GM18499 (cell line): Measurements from ENCODE around the gene CTNND2.
"Not testable (repeated sequence)": the region's sequence is repeated elsewhere in the genome, so short reads cannot be mapped to it uniquely, and the experiment has no call there.

ENCODE experiments used
- ATAC-seq: cut with Tn5 transposase; IDR thresholded peaks from one replicate; pipeline ENCODE4 v1.9.1; 2021; ENCODE audit warnings: moderate number of reproducible peaks; ENCODE audit not compliant: insufficient read depth, unreplicated experiment

The CTNND2 gene

DNA sequence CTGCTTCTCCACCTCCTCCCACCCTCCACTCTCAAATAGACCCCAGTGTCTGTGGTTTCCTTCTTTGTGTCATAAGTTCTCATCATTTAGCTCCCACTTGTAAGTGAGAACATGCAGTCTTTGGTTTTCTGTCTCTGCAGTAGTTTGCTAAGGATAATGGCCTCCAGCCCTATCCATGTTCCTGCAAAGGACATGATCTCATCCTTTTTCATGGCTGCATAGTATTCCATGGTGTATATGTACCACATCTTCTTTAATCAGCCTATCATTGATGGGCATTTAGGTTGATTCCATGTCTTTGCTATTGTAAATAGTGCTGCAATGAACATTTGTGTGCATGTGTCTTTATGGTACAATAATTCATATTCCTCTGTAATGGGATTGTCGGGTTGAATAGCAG, 489.5 kb downstream of the CTNND2 start:
- not testable (repeated sequence) for ATAC-seq

DNA sequence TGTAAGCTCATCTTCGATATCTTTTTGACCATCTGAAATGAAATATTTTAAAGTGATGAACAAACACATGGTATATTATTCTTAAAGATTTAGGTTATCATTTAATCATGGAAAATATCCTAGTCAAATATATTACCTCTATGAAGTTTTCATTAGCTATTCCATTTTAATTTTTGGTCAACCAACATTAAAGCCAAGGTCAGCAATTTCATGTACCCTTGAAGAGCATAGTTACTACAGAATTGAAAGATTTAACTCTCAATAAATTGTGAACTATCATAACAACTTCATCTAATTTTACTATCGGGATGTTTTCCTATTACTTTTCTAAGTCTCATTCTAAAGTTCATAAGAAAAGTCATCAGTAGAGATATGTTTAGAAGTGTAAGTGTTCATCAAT, 492.6 kb downstream of the CTNND2 start:
- no peak for ATAC-seq

DNA sequence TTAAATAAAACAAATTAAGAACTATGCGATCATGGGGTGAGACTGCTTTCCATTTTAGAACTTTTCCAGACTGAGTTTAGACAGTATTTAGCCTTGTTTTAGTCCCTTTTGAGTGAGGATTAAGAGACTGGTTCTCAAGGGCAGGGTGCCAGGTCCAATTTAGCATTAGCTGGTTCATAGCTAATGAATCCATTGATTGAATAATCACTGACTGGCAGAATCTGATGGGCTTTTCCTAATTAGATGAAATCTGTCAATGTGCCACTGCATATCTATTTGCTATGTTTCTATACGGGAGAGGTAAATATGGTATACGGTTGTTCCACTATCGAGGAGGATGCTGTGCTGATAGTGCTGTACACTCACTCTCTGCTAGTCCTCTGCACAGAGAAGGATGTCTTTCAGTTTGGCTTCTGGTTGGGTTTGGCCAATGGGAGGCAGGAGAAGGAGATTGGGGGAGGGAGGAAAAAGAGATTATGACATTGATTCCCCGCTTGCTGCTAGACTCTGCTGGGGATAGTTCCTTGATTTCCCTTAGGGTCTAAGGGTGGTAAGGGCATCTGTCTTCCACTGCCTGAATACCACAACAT, 496.6 kb downstream of the CTNND2 start:
- no peak for ATAC-seq

DNA sequence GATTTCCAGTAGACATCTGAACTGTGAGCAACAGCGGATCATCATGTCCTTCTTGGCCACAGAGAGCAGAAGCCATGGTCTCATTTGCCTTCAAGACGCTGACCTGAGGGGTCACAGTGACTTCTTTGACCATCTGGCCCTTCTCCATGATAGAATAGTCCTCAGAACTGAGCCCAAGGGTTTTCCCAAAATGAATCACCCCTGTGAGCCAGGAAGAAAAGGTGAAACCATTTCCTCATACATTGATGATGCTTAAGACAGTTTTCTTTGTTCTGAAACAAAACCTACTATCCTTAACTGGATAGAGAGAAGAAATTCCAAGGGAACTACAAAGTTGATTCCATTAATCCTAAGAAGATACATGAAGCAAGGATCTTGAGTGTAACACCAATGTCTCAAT, 503.9 kb downstream of the CTNND2 start:
- no peak for ATAC-seq

DNA sequence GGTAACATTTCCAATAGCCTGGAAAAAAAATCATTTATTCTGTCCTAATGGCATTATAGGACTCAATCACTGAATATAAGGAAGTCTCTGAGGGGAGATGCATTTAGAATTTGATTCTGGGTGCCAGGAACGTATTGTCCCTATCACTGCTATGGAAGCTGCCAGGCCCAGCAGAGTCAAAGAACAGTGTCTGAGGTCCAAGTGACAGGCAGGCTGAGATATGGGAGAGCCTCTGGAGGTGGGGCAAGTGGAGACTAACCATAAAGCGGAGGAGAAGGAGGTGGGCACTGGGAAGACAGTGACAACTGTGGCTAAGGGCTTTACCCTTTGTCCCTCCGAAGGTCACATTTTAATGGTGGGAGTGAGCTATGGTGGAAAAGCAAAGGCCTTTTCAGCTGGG, 505.5 kb downstream of the CTNND2 start:
- no peak for ATAC-seq

DNA sequence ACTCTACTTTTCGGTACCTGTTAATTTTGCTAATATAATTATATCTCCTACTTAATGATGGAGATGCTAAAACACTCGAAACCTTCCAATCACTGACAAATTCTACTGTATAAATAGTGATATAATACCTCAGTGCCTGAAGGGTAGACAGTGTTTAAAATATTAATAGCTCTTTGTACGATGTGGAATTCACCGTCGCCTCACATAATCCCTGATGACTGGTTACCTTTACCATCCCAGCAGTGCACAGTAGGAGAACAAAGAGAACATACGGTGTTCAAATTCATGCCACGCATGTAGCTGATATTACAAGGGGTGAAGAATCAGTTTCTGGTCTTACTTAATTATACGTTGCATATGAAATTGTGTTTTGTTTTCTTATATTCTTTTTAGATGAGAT, 506.7 kb downstream of the CTNND2 start:
- ATAC-seq: no peak

DNA sequence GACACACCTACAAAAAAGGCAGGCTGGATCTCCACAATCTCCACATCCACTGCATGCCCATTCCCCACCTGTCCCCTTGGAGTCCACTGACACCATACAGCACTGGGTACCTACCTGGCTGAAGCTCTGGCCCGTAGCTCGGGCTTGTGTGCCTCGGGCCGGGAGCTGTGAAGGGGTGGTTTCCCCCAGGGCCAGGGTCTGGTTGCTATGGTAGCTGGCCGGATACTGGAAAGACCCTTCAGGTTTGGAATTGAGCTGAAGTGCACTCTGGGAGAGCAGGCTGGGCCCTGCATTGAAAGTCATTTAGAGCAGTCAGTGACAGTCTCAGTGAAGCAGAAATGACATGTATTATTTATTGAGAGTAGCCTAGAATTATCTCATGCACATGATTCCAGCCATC, 507.3 kb downstream of the CTNND2 start:
- ATAC-seq: no peak

DNA sequence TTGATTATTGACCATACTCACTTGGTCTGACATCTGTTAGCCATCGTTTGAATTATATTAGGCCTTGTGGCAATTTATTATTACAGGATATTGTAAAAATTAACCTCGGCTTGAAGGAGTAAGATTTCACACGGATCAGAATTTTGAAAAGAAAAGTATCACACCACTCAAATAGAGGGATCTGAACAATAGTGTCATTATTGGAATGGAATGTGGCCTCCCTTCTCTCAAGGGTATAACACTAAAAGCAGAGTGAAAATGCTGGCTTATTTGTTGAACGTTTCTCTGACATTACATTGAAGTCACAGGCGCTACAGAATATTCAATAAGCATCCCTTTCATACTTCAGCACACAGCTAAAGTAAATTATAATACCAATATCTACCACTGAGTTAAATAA, 509.3 kb downstream of the CTNND2 start:
- no peak for ATAC-seq

DNA sequence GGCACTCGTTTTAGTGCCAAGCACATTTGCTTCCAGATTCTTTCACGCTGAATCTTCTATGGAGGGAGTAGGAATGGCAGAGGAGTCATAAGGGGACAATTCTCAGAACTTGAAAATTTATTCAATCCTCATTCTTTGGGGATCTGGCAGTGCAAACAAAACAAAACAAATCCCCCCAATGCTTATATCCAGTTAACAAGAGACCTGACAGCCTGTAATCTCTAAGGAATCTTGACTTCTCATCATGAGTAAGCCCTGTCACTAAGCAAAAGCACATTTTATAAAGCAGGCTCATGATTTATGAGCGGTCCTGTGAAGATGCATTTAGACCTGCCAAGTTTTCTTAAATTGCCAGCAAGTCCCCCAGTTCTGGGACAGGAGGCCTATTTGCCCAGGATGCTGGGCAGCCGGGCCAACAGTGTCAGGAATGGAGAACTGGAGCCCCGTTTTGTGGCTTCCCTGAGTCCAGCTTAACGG, 513.9 kb downstream of the CTNND2 start:
- ATAC-seq: no peak

DNA sequence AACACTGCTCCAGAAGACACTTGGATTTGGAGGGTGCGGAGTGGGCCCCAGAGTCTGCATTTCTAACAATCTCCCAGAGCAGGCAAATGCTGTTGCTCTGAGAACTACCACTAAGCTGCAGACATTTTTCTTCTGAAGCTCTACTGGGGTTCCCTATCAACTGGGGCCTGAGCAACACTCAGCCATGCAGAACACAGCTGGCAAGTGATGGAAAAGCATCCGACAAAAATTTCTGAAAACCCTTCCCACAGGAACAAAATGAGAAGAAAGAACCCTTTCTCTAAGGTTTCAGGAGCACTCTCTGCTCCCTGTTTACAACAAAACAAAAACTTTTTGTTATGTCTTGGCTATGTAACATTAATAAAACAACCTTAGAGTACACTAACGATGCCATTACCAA, 516.9 kb downstream of the CTNND2 start:
- ATAC-seq: no peak

DNA sequence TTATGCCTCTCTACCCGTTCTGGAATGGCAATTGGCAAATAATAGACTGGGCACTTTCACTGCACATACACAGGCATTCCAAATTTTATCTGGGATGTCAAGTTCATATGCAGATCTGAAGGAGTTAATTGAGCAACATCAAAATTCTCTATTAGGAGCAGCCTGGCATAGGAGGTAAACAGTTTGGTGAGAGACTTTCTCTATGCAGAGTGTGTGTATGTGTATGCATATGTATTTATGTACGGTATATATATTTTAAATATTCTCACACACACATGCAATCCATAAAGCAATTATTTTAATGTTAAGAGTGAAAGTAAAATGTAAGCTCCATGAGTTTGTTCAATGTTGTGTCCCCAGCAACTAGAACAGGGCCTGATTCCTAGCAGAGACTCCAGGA, 517.8 kb downstream of the CTNND2 start:
- no peak for ATAC-seq

DNA sequence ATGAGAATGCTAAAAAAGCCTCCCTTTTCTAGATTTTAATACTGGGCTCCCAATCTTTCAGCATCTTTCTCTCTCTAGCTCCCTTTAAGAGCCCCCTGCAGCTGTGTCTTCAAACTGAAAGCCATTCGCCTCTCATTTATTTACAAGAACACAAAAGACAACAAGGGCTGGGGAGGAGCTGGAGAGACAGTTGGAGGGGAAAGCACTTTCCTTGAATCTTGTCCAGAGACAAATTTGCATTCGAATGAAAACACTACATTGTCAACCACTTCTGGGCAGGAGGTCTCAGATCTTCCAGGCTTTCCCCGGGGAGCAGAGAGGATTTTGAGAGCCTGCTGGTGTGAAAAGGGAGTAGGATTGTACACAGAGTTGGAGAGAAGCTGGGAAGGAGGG, 518.3 kb downstream of the CTNND2 start:
- no peak for ATAC-seq

DNA sequence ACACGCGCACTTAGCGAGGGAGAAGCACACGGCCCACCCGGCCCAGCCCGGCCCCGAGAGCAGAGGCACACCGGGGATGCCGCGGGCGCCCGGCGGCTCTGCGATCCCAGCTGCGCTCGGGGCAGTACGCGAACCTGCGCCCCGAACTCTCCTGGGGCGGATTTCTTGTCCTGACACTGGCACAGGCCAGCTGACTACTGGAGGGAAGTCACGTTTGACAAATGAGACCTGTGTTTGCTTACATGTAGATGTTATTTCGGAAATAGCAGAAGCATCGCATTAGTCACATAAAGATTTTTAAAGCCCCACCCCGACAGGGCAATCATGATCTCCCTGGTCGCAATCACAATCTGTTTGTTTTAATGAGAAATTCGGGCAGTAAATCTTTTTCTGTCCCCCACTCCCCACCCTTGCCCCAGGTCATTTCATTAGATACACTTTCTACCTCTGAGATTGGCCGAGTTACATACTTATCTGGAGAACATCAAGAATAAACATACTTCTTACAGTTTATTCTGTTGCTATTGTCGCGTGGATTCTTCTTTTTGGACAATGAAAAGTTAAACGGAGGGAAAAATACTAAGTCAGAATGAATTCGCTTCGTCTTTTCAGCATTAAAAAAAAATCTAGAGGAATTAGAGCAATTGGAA, 518.9 kb downstream of the CTNND2 start:
- no peak for ATAC-seq

DNA sequence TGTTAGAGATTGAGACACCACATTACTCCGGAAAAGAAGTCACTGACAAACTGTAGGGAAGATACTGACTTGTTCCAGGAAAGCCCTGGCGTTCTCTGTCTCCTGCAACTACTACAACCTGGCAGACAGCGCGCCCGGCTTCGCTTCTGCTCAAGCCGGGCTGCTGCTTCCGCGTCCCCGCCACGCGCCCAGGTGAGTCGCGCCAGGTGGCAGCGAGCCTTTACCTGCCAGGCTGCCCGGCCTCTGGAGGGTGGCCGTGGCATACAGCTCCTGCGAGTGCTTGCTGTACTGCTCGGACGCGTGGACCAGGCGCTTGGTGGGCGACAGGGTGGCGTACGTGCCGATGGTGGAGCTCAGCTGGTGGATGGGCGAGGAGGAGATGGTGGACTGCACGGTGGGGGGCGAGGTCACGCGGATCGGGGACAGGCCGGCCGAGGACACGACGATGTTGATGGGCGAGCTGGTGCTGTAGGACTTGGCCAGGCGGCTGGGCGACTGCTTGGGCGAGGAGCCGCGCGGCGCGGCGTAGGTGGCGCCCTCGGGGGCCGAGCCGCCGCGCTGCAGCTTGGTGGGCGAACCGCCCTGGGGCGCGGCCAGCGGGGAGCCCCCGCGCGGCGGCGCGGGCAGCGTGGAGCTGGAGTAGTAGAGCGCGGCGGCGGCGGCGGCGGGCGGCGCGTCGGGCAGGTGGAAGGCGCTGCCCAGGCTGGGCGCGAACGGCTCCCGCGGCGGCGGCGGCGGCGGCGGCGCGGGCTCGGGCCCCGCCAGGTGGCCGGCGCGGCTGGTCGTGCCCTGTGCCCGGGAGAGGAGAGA, 519.6 kb downstream of the CTNND2 start:
- no peak for ATAC-seq

DNA sequence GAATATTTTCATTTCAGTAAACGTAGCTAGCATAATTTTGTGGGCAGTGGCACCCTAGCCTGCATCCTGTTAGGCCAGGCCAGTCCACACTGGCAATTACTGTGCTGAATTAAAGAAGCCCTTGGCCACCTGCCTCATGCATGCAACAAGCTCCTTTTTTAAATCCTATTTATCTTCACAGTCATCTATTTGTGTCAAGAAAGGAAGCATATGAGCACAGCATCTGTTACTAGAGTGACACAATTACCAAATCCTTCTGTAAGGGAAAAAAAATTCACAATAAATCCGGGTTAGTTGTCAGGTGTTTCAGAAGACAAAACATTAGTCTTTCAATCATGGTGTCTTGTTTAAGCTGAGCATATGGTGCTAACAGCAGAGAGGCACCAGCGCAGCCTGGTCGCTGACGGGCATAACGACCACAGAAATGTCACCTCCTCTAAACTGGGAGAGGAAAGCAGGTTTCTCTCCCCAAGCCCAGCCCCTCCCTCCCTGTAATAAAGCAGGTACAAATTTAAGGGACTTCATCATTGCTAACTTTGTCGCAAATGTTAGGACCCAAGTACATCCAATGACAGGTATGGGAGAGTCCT, 520.6 kb downstream of the CTNND2 start:
- no peak for ATAC-seq

DNA sequence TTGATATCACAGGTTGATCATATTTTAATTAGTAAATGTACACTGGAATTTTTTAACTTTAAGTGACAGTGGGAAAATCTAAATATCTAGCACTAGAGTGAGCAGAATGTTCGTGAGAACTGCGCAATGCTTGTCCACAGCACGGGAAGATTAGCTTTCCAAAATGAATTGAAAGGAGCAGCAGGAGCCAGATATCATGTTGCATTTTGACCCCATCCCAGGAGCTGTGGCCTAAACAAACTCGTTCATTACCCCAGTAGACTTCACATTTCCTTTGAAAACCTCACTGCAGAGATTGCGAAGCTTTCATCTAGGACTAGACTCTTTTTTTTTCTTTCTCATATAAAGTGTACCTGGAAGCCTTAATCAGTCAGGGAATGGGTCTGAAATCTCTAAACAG, 525.8 kb downstream of the CTNND2 start:
- ATAC-seq: no peak

DNA sequence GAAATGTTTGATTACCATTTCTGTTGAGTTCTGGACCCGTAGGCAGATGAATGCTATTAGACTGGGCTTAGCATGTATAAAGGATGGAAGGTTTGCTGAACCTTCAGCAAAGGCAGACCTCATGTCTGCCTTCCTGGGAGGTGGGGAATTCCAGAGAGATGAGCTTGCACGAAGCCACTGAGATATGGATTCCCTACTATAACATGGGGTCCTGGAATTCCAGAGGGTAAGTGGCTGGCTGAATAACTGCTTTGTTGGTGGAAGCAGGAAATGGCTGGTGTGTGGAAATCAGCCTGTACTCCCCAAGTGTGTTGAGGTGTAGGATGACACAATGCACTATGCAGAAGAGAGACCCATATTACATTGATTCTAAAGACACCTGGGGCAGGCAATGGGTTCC, 526.4 kb downstream of the CTNND2 start:
- no peak for ATAC-seq

DNA sequence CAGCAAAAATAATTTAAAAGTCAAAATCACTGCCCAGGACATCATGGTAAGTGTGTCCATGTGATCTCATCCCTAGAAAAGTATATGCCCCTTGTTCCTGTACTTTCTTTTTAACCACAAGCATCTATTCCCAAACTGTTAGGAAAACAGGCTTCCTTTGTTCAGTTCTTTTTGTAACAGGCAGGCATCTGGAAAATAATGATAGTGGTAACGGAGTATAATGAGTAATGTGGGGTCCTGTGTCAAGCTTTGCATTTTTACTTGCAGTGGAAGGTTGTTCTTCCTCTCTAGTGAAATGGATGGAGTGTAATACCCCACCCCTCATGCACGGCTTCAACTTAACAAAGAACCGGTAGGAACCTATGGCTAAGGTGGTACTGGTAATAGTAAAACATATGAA, 532.1 kb downstream of the CTNND2 start:
- no peak for ATAC-seq

DNA sequence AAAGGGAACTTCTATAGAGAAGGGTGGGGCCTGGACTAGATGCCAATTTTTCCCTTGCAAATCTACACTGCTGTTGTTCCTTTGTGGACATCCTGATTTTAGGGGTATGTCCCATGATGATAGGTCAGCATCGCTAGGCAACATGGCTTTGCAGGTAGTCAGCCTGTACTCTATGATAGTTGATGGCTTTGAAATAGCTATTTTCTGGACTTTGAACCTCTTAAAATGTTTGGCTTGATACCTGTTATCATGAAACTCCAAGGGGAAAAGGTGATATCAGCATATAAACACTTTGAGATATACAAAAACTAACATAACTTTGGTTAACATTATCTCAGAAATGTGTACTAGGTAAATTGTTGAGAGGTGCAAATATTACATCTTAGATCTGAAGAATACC, 533.2 kb downstream of the CTNND2 start:
- ATAC-seq: no peak

DNA sequence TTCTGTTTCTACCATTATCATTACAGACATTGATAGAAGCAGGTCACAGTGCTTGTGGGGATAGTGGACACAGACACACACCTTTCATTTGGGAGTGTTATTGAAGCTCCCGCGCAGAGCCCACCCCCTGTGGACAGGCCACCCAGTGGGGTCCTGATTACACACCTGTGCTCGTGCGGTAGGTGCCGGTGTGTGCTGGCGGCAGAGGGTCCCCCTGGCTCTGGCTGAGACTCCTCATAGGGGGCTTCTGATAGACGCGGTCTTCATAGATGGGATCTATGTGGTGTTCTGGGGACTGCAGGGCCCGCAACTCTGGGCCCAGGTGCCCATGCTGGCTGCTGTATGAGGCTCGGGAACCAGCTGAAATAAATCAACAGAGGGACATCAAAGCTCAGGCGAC, 539.7 kb downstream of the CTNND2 start:
- ATAC-seq: no peak

DNA sequence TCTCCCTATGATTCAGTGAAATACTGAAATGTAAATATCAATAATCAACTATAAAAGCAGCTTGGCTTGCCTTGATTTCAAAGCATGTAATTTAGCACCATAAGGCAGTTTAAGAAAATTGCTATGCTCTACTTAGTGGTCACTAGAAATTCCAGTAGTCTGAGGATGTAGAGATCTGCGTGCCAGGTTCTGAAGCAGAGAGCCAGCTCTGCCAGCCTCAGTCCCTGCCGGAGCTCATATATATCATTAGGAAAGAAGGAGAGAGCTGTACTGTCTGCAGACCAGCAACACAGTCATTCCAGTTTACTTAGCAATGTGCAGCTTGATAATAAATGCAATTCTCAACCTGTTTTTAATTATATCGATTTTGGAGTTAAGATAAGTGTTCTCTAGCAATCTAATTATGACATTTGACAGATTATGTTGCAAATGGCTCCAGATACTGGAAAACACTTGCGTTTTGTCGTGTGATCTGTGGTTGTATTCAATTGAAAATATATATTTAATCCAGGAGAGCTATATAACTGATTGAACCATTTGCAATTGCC, 540.5 kb downstream of the CTNND2 start:
- no peak for ATAC-seq
